Thyroid gland (tissue), 4 donors: ENCODE results near the gene EDN2.

Experiments
- CTCF ChIP-seq, 6 experiments: fragments of 200-600 bp in 3 of 6; fragments of 450-650 bp in 3 of 6; sonication (generic) in 3 of 6; IDR thresholded peaks; one replicate each; pipeline ENCODE4 v1.5.1; 2016 to 2019; ENCODE audit warnings: antibody characterized with exemption in 6 of 6, mild to moderate bottlenecking in 2 of 6, inconsistent platforms in 1 of 6, moderate library complexity in 1 of 6
- POLR2A ChIP-seq, 2 donors: fragments of 450-650 bp; IDR thresholded peaks; one replicate each; pipeline ENCODE4 v1.6.1; 2017; ENCODE audit warnings: antibody characterized with exemption in 2 of 2, mild to moderate bottlenecking in 2 of 2, moderate library complexity in 1 of 2

DNA sequence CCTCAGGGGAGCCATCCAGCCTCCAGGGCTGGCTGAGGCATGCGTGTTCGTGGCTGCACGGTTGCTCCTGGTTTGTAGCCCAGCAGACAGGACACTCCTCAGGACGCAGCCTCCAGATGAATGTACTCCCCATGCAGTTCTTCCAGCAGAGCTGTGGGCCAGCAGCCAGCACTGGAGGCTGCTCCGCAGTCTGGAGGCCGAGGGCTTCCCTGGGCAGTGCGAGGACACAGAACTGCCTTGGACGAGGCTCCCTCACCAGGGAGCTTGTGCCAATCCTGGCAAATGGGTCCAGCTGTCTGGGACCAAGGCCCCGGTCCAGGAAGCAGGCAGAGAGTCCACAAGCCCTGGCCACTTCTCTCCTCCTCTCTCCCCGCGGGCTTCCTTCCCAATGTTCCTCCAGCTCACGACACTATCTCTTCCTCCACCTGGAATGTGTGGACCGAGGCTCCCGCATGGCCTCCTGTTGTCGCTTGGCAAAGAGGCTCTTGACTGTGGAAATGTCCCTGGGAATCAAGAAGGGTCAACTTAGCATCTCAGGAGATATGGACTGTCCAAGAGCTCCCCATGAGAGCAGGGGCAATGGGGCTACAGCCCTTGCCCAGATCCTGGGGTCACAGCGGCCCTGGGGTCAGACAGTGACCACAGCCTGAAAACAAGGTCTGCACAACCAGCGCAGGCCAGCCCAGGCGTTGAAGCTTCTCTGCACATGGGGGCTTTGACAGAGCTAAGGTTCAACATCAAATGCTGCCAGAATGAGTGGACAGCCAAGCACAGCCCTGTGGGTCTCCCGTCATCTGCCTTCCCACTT, 5.3 kb downstream of the EDN2 start:
- TF ChIP-seq POLR2A (IDR thresholded peaks at IDR 0.05) (no peak), CTCF (IDR thresholded peaks at IDR 0.05) (no peak)
